ENCODE measurements around the gene NUP43.
"Not testable (repeated sequence)": the region's sequence is repeated elsewhere in the genome, so short reads cannot be mapped to it uniquely, and the experiment has no call there.

NUP43 gene

GRCh38 chr6:149746147-149746946, at the start of gene NUP43:
TSS of gene NUP43 (minus strand) at chr6:149746529. CDS start at chr6:149746495, 34 bp downstream.
- DNase-seq = peak; percentile 98

DNA sequence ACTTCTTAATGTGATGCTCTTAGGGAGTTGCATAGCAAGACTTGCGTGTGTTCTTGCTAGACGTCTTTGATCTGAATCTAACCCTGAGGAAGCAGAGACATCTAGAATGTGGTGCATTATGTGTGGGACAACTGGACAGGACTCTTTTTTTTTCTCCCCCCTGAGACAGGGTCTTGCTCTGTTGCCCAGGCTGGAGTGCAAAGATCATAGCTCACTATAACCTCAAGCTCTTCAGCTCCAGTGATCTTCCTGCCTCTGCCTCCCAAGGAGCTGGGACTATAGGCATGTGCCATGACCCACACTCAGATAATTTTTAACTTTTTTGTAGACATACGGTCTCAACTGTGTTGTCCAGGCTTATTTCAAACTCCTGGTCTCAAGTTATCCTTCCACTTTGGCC, 37.2 kb upstream of the NUP43 start:
- DNase-seq = no peak

- DNase-seq = no peak
Observed at GRCh38 chr6:149782337-149782736, 36.0 kb upstream of the NUP43 start.

DNA sequence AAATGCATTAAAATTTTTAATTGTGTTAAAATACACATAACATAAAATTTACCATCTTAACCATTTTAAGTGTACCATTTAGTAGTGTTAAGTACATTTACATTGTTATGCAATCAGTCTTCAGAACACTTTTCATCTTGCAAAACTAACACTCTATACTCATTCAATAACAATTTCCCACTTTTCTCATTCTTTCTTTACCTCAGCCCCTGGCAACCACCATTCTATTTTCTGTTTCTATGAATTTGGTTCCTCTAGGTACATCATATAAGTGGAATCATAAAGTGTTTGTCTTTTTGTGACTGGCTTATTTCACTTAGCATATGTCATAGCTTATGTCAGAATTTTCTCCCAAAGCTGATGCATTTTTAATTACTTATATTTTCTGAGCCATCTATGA, 35.4 kb upstream of the NUP43 start:
- DNase-seq = no peak

DNA sequence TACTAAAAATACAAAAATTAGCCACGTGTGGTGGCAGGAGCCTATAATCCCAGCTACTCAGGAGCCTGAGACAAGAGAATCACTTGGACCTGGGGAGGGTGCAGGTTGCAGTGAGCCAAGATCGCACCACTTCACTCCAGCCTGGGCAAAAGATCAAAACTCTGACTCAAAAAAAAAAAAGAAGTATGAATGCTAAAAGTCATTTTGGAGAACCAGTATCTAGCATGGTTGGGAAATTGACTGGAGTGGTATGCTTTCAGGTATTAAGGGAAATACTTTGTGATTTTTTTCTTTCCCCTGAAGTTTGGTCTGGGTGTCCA, 33.3 kb upstream of the NUP43 start:
- DNase-seq = no peak

- no peak for DNase-seq
Observed at GRCh38 chr6:149777624-149778023, 31.3 kb upstream of the NUP43 start.

DNA sequence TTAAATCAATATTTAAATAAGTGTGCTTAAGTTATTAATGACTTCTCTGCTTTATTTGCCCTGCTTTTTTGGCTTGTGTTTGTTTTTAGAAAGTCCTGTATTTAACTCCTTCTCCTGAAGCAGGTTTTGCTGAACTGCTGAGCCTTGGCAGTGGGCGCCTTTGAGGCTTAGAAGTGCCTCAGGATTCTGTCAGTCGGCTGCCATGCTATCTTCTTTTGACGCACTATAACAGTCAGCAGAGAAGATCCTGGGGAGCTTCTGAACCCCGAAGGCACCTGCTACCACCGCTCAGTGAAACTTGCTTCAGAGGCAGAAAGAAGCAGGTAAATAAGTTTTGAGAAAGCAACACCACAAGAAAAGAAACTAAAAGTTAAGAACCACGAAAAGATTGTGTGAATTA, 25.6 kb upstream of the NUP43 start:
- no peak for DNase-seq

GRCh38 chr6:149771185-149771584, 24.9 kb upstream of the NUP43 start:
- DNase-seq = no peak

DNA sequence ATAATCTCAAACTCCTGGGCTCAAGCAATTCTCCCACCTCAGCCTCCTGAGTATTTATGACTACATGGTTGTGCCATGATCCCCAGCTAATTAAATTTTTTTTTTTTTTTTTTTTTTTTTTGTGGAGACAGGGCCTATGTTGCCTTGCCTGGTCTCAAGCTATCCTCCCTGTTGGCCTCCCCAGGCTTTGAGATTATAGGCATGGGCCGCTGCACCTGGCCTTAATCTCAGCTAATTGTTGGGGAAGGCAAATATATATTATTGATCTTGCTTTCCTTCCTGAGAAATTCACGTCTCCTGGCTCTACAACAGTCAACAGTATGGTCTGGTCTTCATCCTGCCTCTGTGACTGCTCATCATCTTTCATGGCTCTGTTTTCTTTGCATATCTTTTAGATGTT, 23.3 kb upstream of the NUP43 start:
- no peak for DNase-seq

- DNase-seq = peak; percentile 41
Observed at GRCh38 chr6:149766156-149766769, 19.9 kb upstream of the NUP43 start.

DNA sequence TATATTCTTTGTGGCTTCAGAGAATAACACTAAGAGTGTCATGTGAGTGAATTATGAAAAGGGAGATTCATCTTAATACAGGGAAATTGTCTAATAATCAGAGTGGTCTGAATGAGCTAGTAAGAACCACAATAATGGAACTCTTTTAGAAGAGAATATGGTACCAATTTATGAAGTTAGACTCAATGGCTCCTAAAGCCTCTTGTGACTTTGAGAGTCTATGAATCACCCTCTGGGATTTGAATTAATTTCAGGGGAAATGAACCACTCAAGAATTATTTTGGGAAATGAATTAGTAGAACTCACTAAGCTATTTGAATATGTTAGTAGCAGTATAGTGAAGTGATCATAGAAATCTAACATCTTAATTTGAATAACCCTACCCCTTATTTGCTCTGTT, 17.5 kb upstream of the NUP43 start:
- no peak for DNase-seq

GRCh38 chr6:149761438-149761837, 15.1 kb upstream of the NUP43 start:
- DNase-seq = peak; percentile 88

- DNase-seq = no peak
Observed at GRCh38 chr6:149756261-149756636, 9.9 kb upstream of the NUP43 start.

DNA sequence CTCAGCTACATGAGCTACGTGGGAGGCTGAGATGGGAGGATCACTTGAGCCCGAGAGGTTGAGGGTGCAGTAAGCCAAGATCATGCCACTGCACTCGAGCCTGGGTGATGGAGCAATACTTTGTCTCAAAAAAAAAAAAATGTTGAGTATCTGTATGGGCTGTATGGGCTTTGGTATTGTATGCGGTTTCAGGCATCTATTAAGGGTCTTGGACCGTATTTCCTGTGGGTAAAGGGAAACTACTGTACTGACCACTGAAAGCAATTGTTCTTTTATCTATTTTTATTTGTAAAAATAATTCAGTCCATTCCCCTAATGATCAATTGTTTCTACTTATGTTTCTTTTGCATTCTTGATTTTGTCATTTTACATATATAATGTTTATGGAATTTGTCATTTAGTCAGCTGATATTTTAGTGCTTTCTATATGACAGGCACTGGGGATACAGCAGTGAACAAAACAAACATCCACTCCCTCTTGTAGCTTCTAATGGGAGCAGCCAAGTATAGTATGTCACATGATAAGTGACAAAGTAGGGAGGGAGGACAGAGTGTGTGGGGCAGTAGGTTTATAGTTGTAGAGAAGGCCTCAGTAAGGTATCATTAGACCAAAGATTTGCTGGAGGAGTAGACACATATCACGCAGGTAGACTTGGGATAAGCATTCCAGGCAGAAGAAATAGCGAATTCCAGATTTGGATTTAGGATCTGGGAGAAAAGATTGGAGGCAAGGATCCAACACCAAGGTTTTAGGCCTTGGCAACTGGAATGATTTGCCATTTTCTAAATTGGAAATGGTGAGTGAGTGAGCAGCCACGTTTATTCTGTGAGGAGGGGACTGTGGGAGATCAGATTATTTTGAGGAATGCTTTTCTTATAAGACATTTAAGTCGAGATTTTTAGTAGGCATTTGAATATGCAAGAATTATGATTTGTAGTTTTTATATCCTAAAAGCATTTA, 9.3 kb upstream of the NUP43 start:
- DNase-seq = peak; percentile 47

DNA sequence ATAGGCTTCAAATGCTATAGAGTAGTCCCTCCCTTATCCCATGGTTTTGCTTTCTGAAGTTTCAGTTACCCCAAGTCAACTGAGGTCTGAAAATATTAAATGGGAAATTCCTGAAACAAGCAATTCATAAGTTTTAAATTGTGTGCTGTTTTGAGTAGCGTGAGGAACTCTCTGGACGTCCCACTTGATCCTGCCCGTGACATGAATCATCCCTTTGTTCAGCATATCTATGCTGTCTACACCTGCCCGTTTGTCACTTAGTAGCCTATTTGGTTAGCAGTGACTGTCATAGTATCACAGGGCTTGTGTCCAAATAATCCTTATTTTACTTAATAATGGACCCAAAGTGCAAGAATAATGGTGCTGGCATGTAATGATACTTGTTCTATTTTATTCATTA, 8.2 kb upstream of the NUP43 start:
- DNase-seq = no peak

DNA sequence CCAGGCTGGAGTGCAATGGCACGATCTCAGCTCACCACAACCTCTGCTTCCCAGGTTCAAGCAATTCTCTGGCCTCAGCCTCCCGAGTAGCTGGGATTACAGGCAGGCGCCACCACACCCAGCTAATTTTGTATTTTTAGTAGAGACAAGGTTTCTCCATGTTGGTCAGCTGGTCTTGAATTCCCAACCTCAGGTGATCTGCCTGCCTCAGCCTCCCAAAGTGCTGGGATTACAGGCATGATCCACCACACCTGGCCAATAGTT, 7.0 kb upstream of the NUP43 start:
- DNase-seq = not testable (repeated sequence)

DNA sequence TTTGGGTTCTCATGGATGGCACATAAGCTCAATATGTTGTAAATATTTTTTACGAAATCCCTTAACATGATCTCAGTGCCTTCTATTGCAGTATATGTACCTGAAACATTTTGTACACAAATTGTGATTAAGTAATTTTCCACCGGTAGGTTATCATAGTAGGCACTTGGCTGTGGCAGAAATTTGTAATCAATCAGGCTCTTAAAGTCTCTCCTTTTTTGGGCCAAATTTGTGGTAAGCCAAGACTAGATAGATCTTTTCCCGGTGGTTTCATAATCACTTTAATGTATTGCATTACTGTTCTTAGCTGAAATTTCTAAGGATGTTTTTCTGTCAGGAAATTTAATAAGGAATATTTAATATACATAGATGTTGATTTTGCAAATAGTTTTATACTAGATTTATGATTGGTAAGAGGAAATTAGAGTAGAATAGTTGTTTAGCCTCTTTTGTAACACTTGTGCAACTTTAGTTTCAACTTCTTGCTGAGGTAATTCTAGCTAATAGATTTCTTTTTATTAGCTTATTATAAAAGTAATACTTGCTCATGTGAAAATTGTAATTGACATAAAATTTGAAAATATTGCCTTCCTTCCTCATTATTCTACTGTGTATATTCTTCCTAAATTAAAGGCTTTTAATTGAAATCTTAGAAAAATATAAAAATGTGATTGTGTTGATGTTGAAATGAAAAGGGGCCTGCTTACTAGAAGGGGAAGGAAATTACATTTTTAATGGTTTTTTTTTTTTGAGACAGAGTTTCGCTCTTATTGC, 6.5 kb upstream of the NUP43 start:
- peak; percentile 43 for DNase-seq

DNA sequence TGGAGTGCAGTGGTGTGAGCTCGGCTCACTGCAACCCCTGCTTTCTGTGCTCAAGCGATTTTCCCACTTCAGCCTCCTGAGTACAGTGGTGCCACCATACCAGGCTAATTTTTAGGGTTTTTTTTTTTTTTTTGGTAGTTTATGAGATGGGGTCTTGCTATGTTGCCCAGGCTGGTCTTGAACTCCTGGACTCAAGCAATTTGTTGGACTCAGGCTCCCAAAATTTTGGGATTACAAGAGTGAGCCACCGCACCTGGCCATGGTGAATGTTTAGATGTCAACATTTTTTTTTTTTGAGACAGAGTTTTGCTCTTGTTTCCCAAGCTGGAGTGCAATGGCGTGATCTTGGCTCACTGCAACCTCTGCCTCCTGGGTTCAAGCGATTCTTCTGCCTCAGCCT, 5.6 kb upstream of the NUP43 start:
- not testable (repeated sequence) for DNase-seq

DNA sequence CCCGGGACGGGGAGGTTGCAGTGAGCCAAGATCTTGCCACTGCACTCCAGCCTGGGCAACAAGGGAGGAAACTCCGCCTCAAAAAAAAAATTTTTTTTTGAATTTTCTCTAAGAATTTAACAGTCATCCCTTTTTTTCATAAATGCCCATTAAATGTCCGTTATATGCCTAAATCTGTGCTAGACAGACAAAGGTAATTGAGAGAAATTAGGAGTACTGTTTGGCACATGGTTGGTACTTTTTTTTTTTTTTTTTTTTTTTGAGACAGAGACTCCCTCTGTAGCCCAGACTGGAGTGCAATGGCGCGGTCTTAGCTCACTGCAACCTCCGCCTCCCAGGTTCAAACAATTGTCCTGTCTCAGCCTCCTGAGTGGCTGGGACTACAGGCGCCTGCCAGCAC, 4.9 kb upstream of the NUP43 start:
- no peak for DNase-seq

DNA sequence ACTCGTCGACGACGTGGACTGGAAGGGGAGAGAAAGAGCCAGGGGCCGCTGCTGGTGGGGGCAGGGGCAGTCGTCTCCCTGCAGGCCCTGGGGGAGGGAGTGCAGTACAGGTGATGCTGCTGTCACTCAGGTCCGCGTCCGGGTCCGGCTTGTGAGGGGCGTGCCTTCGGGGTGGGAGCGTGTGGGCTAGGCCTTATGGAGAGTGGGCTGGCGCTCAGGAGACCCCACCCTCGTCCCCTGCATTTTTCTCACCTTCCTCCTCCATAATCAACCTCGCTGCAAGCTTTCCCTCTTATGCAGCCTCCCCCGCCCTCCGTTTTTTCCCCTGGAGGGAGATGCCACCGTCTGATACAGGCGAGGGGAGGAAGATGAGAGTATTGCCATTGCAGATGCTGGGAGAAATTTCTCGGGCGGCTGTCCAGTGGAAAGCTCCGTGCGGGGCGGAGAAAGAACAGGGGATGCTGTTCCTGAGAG, 3.8 kb upstream of the NUP43 start:
- DNase-seq = peak; percentile 86

GRCh38 chr6:149749594-149750135, 3.3 kb upstream of the NUP43 start, which contains the start of gene PCMT1:
TSS of gene PCMT1 (plus strand) at chr6:149749741. CDS start at chr6:149749902, 161 bp downstream.
- peak; percentile 98 for DNase-seq

GRCh38 chr6:149749082-149749593, 2.8 kb upstream of the NUP43 start:
- DNase-seq = not testable (repeated sequence)
